ENCODE data around the gene PRPF8. TPM values are rescaled to one million over a fixed set of nuclear protein-coding genes. Genes with fewer than 3 reads are reported as not detected.
"Not testable (repeated sequence)": the region's sequence is repeated elsewhere in the genome, so short reads cannot be mapped to it uniquely, and the experiment has no call there.

The PRPF8 gene
- total RNA-seq, 1 donor from 2014 or later: 57.7 TPM

- peak; percentile 17 for DNase-seq (ENCODE audit: low read depth)
- H3K4me3 ChIP-seq (ENCODE audit: low read depth, low read length): no peak overlapping the region
- FAIRE-seq: peak; percentile 76
These were observed 18.4 kb upstream of the PRPF8 start for GRCh38 chr17:1703063-1703462.

GRCh38 chr17:1699891-1700290 is 15.2 kb upstream of the PRPF8 start:
- H3K36me3 ChIP-seq (ENCODE audit: control insufficient read depth, insufficient read depth, low read length); DNase-seq (ENCODE audit: low read depth); FAIRE-seq; H3K27me3 ChIP-seq (ENCODE audit: control insufficient read depth, insufficient read depth, low read length); H3K4me3 ChIP-seq (ENCODE audit: low read depth, low read length): not testable (repeated sequence)

More at GRCh38 chr17:1703063-1703462, 18.4 kb upstream of the PRPF8 start:
- no peaks in the 10 kb centered on the region for H3K27me3 ChIP-seq (ENCODE audit: control insufficient read depth, insufficient read depth, low read length)
- no peak for TF ChIP-seq CTCF (IDR thresholded peaks at IDR 0.05; ENCODE audit: insufficient read depth, low read length, severe bottlenecking)
- peaks cover 2% of the 10 kb centered on the region for H3K36me3 ChIP-seq (ENCODE audit: control insufficient read depth, insufficient read depth, low read length)

- no peak for FAIRE-seq
- no peaks in the 10 kb centered on the region for H3K27me3 ChIP-seq (ENCODE audit: control insufficient read depth, insufficient read depth, low read length)
- no peak for DNase-seq (ENCODE audit: low read depth)
- H3K36me3 ChIP-seq (ENCODE audit: control insufficient read depth, insufficient read depth, low read length): no peaks in the 10 kb centered on the region
- no peak overlapping the region for H3K4me3 ChIP-seq (ENCODE audit: low read depth, low read length)
- TF ChIP-seq CTCF (IDR thresholded peaks at IDR 0.05; ENCODE audit: insufficient read depth, low read length, severe bottlenecking): no peak
These were observed 13.0 kb upstream of the PRPF8 start for GRCh38 chr17:1697681-1698080.

GRCh38 chr17:1695365-1695764 is 10.7 kb upstream of the PRPF8 start:
- no peak for TF ChIP-seq CTCF (IDR thresholded peaks at IDR 0.05; ENCODE audit: insufficient read depth, low read length, severe bottlenecking)
- H3K4me3 ChIP-seq (ENCODE audit: low read depth, low read length): no peak overlapping the region
- H3K27me3 ChIP-seq (ENCODE audit: control insufficient read depth, insufficient read depth, low read length): no peaks in the 10 kb centered on the region
- DNase-seq (ENCODE audit: low read depth) (no peak), FAIRE-seq (no peak)
- H3K36me3 ChIP-seq (ENCODE audit: control insufficient read depth, insufficient read depth, low read length): no peaks in the 10 kb centered on the region

GRCh38 chr17:1693339-1693738 is 8.7 kb upstream of the PRPF8 start:
- FAIRE-seq (no peak), DNase-seq (ENCODE audit: low read depth) (peak; percentile 20)
- Histone ChIP-seq H3K4me3 (ENCODE audit: low read depth, low read length) (no peak overlapping the region), H3K36me3 (ENCODE audit: control insufficient read depth, insufficient read depth, low read length) (no peaks in the 10 kb centered on the region), H3K27me3 (ENCODE audit: control insufficient read depth, insufficient read depth, low read length) (no peaks in the 10 kb centered on the region)
- TF ChIP-seq CTCF (IDR thresholded peaks at IDR 0.05; ENCODE audit: insufficient read depth, low read length, severe bottlenecking): no peak

GRCh38 chr17:1690544-1691221 is 6.0 kb upstream of the PRPF8 start:
- FAIRE-seq (no peak), DNase-seq (ENCODE audit: low read depth) (no peak)
- H3K36me3 ChIP-seq (ENCODE audit: control insufficient read depth, insufficient read depth, low read length): no peaks in the 10 kb centered on the region
- H3K27me3 ChIP-seq (ENCODE audit: control insufficient read depth, insufficient read depth, low read length): no peaks in the 10 kb centered on the region
- no peak overlapping the region for H3K4me3 ChIP-seq (ENCODE audit: low read depth, low read length)
- TF ChIP-seq CTCF (IDR thresholded peaks at IDR 0.05; ENCODE audit: insufficient read depth, low read length, severe bottlenecking): no peak

- H3K36me3 ChIP-seq (ENCODE audit: control insufficient read depth, insufficient read depth, low read length); H3K4me3 ChIP-seq (ENCODE audit: low read depth, low read length); FAIRE-seq; DNase-seq (ENCODE audit: low read depth); H3K27me3 ChIP-seq (ENCODE audit: control insufficient read depth, insufficient read depth, low read length): not testable (repeated sequence)
These were observed 3.7 kb upstream of the PRPF8 start for GRCh38 chr17:1688405-1688804.
